ENCODE data around the gene SENP8. TPM values are rescaled to one million over a fixed set of nuclear protein-coding genes. Genes with fewer than 3 reads are reported as not detected.

Gene SENP8
- total RNA-seq, 1 donor from 2014 or later = 1.2 TPM

DNA sequence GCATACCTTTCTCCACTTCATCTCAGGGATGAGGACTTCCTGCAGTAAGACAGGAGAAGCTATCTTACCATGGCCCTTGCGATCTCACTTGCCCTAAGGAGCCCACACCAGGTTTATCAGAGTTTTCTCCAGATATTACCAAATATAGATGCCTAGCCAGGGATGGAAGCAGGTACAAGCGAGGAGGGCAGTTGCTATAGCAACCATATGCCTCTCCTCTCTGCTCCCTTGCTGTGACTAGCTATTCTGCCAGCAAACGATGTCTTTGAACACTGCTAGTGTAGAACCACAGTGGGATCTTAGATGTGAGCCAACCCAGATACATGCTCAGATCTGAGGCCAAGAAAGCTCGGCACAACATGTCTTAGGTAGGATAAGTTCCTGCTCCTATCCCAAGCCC, 45.5 kb downstream of the SENP8 start:
- TF ChIP-seq, protein P1, sequence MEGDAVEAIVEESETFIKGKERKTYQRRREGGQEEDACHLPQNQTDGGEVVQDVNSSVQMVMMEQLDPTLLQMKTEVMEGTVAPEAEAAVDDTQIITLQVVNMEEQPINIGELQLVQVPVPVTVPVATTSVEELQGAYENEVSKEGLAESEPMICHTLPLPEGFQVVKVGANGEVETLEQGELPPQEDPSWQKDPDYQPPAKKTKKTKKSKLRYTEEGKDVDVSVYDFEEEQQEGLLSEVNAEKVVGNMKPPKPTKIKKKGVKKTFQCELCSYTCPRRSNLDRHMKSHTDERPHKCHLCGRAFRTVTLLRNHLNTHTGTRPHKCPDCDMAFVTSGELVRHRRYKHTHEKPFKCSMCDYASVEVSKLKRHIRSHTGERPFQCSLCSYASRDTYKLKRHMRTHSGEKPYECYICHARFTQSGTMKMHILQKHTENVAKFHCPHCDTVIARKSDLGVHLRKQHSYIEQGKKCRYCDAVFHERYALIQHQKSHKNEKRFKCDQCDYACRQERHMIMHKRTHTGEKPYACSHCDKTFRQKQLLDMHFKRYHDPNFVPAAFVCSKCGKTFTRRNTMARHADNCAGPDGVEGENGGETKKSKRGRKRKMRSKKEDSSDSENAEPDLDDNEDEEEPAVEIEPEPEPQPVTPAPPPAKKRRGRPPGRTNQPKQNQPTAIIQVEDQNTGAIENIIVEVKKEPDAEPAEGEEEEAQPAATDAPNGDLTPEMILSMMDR (conservative IDR thresholded peaks at IDR 0.05; ENCODE audit: low read depth, low read length) = no peak
- DNase-seq (ENCODE audit: low read depth) = no peak
- H3K4me3 ChIP-seq (ENCODE audit: low read depth, low read length) = no peak overlapping the region

DNA sequence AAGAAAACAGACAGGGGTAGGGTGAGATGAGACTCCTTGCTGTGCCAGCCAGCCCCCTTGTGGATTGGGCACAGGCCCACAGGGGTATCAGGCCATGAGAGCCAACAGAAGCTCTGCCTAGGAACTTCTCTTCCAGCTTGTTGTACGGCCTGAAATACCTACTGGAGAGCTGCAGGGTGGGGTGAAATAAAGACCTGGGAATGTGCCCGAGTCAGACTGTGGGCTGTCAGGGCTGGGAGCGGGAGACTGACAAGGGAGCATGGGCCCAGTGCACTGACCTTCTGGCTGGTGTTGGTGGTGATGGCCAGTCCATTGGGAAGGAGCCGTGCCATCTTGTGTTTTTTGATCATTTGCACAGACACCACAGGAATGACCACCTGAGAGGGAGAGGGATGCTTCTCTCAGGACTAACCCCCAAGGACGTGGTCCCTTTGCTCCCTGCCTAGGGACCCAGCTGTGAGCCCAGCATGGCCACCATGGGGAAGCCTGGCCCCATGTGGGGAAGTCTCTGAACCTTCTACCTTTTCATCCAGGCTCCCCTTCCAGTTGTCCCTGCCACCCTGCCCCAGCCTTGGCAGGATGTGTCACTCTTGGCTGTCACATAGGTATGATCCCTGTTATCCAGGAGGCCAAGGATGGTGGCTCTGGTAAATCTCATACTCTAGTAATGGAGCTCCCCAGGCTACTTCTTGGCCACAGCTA, 48.7 kb downstream of the SENP8 start:
- no peak for DNase-seq (ENCODE audit: low read depth)
- no peak overlapping the region for H3K4me3 ChIP-seq (ENCODE audit: low read depth, low read length)
- TF ChIP-seq, protein P1 (conservative IDR thresholded peaks at IDR 0.05; ENCODE audit: low read depth, low read length) = no peak

DNA sequence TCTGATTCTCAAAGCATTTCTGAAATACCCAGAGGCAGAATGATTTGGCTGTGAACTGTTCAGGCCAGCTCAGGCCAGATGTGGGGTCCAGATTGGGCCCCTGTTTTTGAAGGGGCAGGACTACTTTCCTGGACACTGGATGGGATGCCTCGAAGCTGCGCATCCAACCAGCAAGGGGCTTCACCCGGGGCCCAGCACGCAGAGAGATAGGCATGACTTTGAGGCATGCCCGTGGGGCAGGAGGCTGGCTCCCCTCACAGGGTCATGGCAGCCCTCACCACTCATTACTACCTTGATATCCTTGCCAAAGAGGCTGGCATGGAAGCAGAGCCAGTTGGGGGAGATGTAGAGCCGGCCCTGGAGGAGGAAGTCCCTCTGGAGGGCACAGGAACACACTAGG, 49.2 kb downstream of the SENP8 start:
- DNase-seq (ENCODE audit: low read depth) = no peak
- H3K4me3 ChIP-seq (ENCODE audit: low read depth, low read length) = no peak overlapping the region
- TF ChIP-seq, protein P1 (conservative IDR thresholded peaks at IDR 0.05; ENCODE audit: low read depth, low read length) = no peak

DNA sequence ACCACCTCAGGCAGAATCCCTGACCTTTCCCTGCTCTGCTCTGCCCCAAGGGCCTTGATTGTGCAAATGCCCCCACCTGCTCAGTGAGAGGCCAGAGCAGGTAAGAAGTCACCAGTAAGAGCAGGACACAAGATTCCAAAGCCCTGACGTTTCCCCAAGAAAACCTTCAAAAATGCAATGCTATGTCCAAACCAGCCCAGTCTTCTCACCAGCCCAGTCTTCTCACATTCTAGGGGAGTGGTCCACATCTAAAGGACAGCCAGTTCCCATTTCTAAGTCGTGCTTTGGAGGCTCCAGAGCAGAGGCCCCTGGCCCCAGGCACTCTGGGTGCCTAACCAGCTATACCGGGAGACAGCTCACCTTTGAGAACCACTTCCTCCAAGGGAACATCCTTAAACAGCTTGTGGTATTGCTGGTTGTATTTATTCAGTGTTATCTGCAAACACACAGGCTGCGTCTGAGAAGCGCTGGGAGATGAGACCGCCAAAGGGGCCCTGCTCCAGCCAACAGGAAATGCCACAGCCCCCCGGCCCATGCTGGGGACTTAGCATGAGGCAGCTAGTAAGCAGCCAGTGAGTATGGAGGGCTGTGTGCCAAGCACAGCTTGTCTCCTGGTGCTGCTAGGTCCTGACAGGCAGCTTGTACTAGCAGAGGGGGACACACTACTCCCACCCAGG, 50.1 kb downstream of the SENP8 start:
- TF ChIP-seq, protein P1 (conservative IDR thresholded peaks at IDR 0.05; ENCODE audit: low read depth, low read length) = no peak
- DNase-seq (ENCODE audit: low read depth) = no peak
- no peak overlapping the region for H3K4me3 ChIP-seq (ENCODE audit: low read depth, low read length)

DNA sequence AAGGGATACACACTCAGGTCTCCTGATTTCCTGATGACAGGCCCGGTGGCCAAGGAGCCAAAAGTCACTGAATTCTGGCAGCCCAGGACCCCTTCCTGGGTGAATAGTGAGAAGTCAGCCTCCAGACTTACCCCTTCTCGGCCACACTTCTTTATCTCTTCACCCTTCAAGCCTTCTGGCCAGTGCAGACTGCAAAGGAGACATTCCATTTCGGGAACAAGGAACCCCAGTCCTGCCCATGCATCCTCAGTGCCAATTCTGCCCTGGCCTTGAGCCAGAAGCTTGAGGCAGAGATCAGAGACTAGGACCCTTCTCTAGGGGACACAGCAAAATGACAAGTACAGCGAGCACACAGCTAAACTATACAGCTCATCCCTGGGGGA, 50.6 kb downstream of the SENP8 start:
- TF ChIP-seq, protein P1 (conservative IDR thresholded peaks at IDR 0.05; ENCODE audit: low read depth, low read length) = no peak
- H3K4me3 ChIP-seq (ENCODE audit: low read depth, low read length) = no peak overlapping the region

DNA sequence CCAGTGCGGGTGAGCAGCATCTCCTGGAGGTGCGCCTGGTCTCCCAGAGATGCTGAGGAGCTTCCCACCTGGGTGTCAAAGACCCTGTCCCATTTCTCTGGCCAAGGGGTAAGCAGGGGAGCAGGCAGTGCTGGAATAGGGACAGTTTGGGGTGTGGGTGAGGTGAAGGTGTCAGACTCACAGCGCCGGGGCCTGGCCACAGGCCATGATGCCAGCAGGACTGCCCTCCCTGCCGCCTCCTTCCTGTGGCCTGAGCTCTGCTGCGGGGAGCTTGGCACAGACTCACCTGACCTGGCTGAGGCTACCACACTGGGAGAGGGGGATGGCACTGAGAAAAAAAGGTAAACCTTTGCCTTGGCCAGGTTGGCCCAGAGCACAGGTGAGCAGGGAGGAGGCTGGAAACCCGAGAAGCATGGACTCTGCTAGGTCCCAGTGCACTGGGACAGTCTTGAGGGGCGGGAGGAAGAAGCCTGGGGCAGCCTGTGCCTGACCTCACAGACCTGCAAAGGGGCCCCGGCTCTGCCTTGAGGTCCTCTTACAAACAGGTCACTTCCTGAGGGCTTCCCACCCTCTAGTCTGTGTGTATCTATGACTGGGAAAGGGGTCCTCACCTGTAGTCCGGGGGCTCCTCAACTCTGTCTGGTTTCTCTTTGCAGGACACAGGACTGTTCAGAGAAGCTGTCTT, 51.2 kb downstream of the SENP8 start:
- DNase-seq (ENCODE audit: low read depth) = no peak
- H3K4me3 ChIP-seq (ENCODE audit: low read depth, low read length) = no peak overlapping the region
- TF ChIP-seq, protein P1 (conservative IDR thresholded peaks at IDR 0.05; ENCODE audit: low read depth, low read length) = no peak

More for the DNA sequence above, 50.6 kb downstream of the SENP8 start:
- no peak for DNase-seq (ENCODE audit: low read depth)

Measured in epithelial cell of proximal tubule (primary cell).